GM12872 (cell line): ENCODE results near the gene STX16.

ENCODE experiments used
- CTCF ChIP-seq: IDR thresholded peaks from 3 replicates; pipeline ENCODE4 v1.5.1; 2011; ENCODE audit warnings: low read depth, mild to moderate bottlenecking, low read length, moderate library complexity; ENCODE audit not compliant: insufficient read depth

The STX16 gene

GRCh38 chr20:58705208-58705926, 54.3 kb downstream of the STX16 start:
- TF ChIP-seq CTCF = no peak

GRCh38 chr20:58706150-58706892, 55.2 kb downstream of the STX16 start:
- TF ChIP-seq CTCF = no peak

GRCh38 chr20:58706975-58707681, 56.0 kb downstream of the STX16 start:
- TF ChIP-seq CTCF = no peak

GRCh38 chr20:58707770-58708169, 56.7 kb downstream of the STX16 start:
- TF ChIP-seq CTCF = no peak

- TF ChIP-seq CTCF = no peak
Observed at GRCh38 chr20:58708246-58708931, 57.3 kb downstream of the STX16 start.

GRCh38 chr20:58709013-58709702, 58.1 kb downstream of the STX16 start:
- TF ChIP-seq CTCF = no peak
